Measurements from ENCODE around the gene CFAP119.

Gene CFAP119

GRCh38 chr16:30760577-30761426, 1.1 kb downstream of the CFAP119 start:
- DNase-seq, result no peak

GRCh38 chr16:30760001-30760559, 1.8 kb downstream of the CFAP119 start:
- no peak for DNase-seq

- no peak for DNase-seq
Observed at GRCh38 chr16:30758988-30759491, 2.8 kb downstream of the CFAP119 start.

- DNase-seq, result no peak
Observed at GRCh38 chr16:30757316-30757715, 4.5 kb downstream of the CFAP119 start.

- DNase-seq, result no peak
Observed at GRCh38 chr16:30756781-30757100, 5.1 kb downstream of the CFAP119 start.

- no peak for DNase-seq
Observed at GRCh38 chr16:30755955-30756780, 5.7 kb downstream of the CFAP119 start.

GRCh38 chr16:30753596-30753995, 8.3 kb downstream of the CFAP119 start:
- no peak for DNase-seq

GRCh38 chr16:30750876-30751465, 10.9 kb downstream of the CFAP119 start:
- no peak for DNase-seq

- no peak for DNase-seq
Observed at GRCh38 chr16:30750201-30750600, 11.7 kb downstream of the CFAP119 start.

GRCh38 chr16:30748634-30749445, 13.0 kb downstream of the CFAP119 start:
- DNase-seq, result no peak

- DNase-seq, result peak; percentile 98
Observed at GRCh38 chr16:30747799-30748633, 13.8 kb downstream of the CFAP119 start, which contains the start of gene PHKG2. Gene PHKG2, plus strand, starts transcription at chr16:30748425. Its CDS starts 396 bp downstream, at chr16:30748821.

GRCh38 chr16:30747331-30747730, 14.5 kb downstream of the CFAP119 start:
- DNase-seq, result no peak

GRCh38 chr16:30746638-30747175, 15.2 kb downstream of the CFAP119 start:
- no peak for DNase-seq

- no peak for DNase-seq
Observed at GRCh38 chr16:30745082-30745481, 16.8 kb downstream of the CFAP119 start.

GRCh38 chr16:30744183-30744582, 17.7 kb downstream of the CFAP119 start:
- no peak for DNase-seq

GRCh38 chr16:30743716-30744115, 18.1 kb downstream of the CFAP119 start:
- DNase-seq, result no peak

GRCh38 chr16:30741461-30741914, 20.4 kb downstream of the CFAP119 start:
- no peak for DNase-seq

GRCh38 chr16:30740364-30741251, 21.3 kb downstream of the CFAP119 start:
- peak; percentile 92 for DNase-seq

Measured in DMS79 (cell line).